NB4 (cell line): ENCODE data around the gene CHD3.

Experiments
- DNase-seq: peaks from one replicate; pipeline ENCODE4 v3.0.0; 2010; ENCODE audit warnings: low read depth
- H3K4me3 ChIP-seq: one replicate; pipeline ENCODE4 v1.5.1; 2011; ENCODE audit warnings: mild to moderate bottlenecking, low read depth, low read length, moderate library complexity
- CTCF ChIP-seq: IDR thresholded peaks from one replicate; pipeline ENCODE4 v1.5.1; 2012; ENCODE audit warnings: low read depth, low read length
- MAX ChIP-seq: IDR thresholded peaks from 2 replicates; pipeline ENCODE4 v1.6.1; 2011; ENCODE audit warnings: low read depth, low read length
- MYC ChIP-seq: IDR thresholded peaks from 2 replicates; pipeline ENCODE4 v1.6.1; 2011; ENCODE audit warnings: low read depth, low read length
- POLR2A ChIP-seq: IDR thresholded peaks from 2 replicates; pipeline ENCODE4 v1.6.1; 2011; ENCODE audit warnings: mild to moderate bottlenecking; ENCODE audit not compliant: insufficient read length; ENCODE audit errors: extremely low read depth

The CHD3 gene

DNA sequence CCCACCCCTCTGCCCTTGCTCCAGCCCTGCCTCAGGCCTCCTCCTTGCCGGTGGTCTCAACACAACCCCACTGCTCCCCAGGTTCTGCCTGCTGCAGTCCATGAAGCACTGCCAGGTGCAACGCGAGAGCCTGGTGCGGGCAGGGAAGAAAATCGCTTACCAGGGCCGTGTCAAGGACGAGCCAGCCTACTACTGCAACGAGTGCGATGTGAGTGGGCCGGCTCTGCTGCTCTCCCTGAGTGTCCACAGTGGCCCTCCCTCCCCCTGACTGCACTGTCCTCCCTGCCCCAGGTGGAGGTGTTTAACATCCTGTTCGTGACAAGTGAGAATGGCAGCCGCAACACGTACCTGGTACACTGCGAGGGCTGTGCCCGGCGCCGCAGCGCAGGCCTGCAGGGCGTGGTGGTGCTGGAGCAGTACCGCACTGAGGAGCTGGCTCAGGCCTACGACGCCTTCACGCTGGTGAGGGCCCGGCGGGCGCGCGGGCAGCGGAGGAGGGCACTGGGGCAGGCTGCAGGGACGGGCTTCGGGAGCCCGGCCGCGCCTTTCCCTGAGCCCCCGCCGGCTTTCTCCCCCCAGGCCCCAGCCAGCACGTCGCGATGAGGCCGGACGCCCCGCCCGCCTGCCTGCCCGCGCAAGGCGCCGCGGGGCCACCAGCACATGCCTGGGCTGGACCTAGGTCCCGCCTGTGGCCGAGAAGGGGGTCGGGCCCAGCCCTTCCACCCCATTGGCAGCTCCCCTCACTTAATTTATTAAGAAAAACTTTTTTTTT is 35.5 kb upstream of the CHD3 start:
- TF ChIP-seq MAX (no peak), POLR2A (no peak), MYC (no peak), CTCF (no peak)
- H3K4me3 ChIP-seq: no peak overlapping the region
- DNase-seq: no peak

GRCh38 chr17:7853691-7854038 is 34.9 kb upstream of the CHD3 start:
- H3K4me3 ChIP-seq: no peak overlapping the region
- TF ChIP-seq MAX: no peak
- TF ChIP-seq POLR2A: no peak
- TF ChIP-seq MYC: no peak
- no peak for TF ChIP-seq CTCF
- DNase-seq: no peak

- no peak overlapping the region for H3K4me3 ChIP-seq
- no peak for TF ChIP-seq MAX
- TF ChIP-seq POLR2A: no peak
- no peak for TF ChIP-seq CTCF
- no peak for TF ChIP-seq MYC
- DNase-seq: no peak
These were observed 34.4 kb upstream of the CHD3 start for GRCh38 chr17:7854078-7854777.

- TF ChIP-seq MYC: no peak
- DNase-seq: no peak
- H3K4me3 ChIP-seq: peak within 1 kb of the TSS; percentile 87
These were observed 33.5 kb upstream of the CHD3 start, which contains the start of gene TMEM88 for GRCh38 chr17:7854851-7855659. Gene TMEM88 (plus strand): TSS chr17:7855066. CDS start chr17:7855075, 9 bp downstream.

DNA sequence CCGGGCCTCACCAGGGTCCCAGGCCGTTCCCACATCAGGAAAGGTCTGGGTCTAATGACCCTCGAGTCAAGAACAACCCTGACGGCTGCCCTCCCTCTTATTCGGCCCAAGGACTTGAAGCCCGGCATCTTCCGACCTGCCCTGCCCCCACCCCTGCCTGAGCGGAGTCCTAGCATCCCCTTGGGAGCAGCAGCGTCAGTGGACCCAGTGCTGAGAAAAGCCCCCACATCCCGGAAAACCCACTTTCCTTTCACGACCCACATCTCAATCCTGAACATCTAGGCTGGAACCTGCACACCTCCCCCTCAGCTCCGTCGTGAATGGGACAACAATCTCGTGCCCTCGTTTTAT is 33.0 kb upstream of the CHD3 start:
- peak overlapping the region; percentile 87 for H3K4me3 ChIP-seq
- DNase-seq: no peak
- TF ChIP-seq MAX (no peak), CTCF (no peak), POLR2A (no peak), MYC (no peak)

GRCh38 chr17:7856011-7856810 is 32.4 kb upstream of the CHD3 start:
- H3K4me3 ChIP-seq: peak overlapping the region; percentile 87
- peak; percentile 46 for TF ChIP-seq MYC
- TF ChIP-seq POLR2A: no peak
- TF ChIP-seq MAX: peak; percentile 76
- TF ChIP-seq CTCF: no peak
- peak; percentile 84 for DNase-seq
